C4-2B (cell line): Measurements from ENCODE around the gene ANKRD13A.

Experiments
- H3K27ac ChIP-seq: fragments of 450-650 bp; 2 replicates; pipeline ENCODE4 v1.5.1; 2017
- ZFX ChIP-seq: fragments of 450-650 bp; IDR thresholded peaks from 2 replicates; pipeline ENCODE4 v1.6.1; 2017
- TF ChIP-seq, protein P1 (sequence below): fragments of 450-650 bp; conservative IDR thresholded peaks from 2 replicates; pipeline ENCODE4 v1.5.1; 2017; ENCODE audit warnings: mild to moderate bottlenecking

The ANKRD13A gene

DNA sequence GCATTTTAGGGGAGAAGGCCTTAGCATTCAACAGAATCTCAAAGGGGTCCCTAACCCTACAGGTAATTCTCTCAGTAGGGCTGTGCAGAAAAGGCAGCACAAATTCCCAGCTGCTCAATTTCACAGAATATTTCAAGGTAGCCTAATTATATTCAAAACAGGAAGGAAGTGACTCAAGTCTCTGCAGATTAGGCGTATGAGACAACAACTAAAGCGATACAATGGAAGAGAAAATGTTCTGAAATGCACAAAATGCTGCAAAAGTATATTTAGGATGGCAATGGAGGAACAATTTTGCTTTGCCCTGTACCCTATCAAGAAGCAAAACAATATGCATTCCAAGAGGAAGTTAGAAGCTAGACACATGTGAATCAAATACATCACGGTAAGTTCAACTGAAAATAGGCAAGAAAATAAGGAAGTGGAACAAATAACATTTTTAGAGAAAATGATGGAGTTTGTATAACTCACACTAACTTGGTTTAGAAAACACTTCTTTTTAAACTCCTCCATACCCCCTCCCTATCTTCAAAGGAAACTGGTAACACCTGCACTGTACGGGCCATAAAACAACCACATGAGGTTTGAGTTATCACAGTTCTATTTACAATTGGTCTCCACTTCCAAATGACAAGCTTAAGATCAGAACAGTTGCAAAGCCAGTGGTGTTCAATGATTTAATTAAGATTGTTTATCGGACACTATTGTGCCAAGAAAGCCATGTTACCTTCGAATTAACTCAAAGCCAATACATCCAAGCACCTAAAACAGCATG lies 4.6 kb upstream of the ANKRD13A start:
- no peak for TF ChIP-seq ZFX
- TF ChIP-seq, protein P1, sequence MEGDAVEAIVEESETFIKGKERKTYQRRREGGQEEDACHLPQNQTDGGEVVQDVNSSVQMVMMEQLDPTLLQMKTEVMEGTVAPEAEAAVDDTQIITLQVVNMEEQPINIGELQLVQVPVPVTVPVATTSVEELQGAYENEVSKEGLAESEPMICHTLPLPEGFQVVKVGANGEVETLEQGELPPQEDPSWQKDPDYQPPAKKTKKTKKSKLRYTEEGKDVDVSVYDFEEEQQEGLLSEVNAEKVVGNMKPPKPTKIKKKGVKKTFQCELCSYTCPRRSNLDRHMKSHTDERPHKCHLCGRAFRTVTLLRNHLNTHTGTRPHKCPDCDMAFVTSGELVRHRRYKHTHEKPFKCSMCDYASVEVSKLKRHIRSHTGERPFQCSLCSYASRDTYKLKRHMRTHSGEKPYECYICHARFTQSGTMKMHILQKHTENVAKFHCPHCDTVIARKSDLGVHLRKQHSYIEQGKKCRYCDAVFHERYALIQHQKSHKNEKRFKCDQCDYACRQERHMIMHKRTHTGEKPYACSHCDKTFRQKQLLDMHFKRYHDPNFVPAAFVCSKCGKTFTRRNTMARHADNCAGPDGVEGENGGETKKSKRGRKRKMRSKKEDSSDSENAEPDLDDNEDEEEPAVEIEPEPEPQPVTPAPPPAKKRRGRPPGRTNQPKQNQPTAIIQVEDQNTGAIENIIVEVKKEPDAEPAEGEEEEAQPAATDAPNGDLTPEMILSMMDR: no peak
- H3K27ac ChIP-seq: no peak overlapping the region

DNA sequence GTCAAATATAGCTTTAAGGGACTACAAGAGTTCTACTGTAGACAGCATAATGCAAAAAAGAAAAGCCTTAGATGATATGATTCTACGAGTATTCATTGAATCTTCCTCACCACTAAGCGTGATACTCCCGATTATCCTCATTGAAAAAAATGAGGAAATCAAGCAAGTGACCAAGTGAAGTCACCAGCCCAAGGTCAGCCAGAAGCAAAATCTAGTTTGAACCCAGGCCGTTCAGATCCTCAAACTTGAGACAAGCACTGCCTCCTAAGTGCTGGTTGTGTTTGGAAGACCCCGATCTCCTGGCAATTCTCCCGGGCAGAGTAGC lies 3.9 kb upstream of the ANKRD13A start:
- H3K27ac ChIP-seq: peak overlapping the region; percentile 76
- TF ChIP-seq ZFX: no peak
- TF ChIP-seq, protein P1: no peak

DNA sequence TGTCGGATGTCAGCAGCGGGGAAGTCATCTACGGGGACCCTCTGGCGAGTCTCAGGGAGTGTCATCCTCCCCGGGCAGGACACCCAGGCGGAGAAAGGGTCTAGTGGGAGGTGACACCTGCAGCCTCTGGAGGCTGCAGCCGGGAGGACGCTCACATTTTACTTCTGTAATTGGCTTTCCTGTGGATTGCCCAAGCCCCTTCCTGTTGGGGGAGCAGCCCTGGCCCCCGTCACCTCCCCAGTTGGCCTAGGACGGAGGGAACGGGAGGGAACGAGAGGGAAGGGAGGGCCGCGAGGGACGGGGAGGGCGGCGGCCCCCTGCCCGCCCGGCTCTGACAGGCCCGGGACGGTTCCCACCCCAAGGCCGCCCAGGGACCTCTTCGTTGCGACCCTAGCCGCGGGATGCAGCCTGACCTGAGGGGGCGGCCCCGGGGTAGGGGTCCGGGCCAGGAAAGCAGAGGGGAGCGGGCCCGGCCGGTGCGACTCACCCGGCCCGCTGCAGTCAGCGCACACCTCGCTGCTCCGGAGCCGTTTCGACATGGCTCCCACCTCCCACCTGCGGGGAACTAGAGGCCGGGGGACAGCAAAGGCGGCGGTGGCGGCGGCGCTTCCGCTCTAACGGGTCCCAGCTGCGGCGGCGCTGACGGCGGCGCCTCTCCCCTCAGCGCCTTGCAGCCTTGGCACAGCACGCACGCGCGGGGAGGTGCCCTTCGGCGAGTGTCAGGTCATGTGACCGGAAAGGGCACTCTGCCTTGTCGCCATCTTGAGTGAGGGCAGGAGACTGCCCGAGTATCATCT lies 3.3 kb upstream of the ANKRD13A start, which contains the start of gene GIT2:
Gene GIT2, minus strand, starts transcription at position 683 of the 797 bp plus-strand sequence. Its CDS starts 144 bp downstream, at position 539.
- peak within 1 kb of the TSS; percentile 76 for H3K27ac ChIP-seq
- TF ChIP-seq, protein P1: no peak
- TF ChIP-seq ZFX: peak; percentile 72

DNA sequence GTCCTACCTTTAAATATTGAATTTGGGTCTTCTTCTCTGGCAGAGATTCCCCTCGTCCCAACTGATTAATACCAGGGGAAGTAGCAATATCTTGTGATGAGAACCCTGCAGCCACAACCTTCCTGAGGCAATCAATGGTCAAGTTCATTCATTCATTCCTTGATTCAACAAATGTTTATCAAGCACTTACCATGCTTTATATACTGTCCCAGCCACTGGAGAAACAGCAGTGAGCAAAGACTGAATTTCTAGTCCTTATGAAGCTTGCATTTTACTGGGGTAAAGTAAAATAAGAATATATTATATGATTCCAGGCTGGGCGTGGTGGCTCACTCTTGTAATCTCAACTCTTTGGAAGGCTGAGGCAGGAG lies 2.8 kb upstream of the ANKRD13A start:
- peak overlapping the region; percentile 76 for H3K27ac ChIP-seq

DNA sequence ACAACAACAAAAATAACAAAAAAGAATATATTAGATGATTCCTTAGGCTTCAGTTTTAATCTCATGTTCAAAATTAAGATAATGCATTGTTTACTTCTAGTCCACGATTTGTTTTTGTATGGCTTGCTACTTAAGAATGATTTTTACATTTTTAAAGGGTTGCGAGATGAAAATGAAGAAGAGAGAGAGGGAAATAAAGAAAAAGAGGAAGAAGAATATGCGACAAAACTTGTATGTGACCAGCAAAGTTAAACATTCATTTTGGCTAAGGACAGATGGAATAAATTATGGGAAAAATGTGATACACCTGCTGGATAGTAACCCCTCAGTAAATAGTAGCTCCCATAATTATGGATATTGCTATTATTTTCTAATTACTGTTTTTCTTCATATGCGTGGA lies 1.8 kb upstream of the ANKRD13A start:
- no peak for TF ChIP-seq ZFX
- TF ChIP-seq, protein P1: no peak
- no peak overlapping the region for H3K27ac ChIP-seq

More for the DNA sequence above, 2.8 kb upstream of the ANKRD13A start:
- TF ChIP-seq, protein P1: no peak
- no peak for TF ChIP-seq ZFX

DNA sequence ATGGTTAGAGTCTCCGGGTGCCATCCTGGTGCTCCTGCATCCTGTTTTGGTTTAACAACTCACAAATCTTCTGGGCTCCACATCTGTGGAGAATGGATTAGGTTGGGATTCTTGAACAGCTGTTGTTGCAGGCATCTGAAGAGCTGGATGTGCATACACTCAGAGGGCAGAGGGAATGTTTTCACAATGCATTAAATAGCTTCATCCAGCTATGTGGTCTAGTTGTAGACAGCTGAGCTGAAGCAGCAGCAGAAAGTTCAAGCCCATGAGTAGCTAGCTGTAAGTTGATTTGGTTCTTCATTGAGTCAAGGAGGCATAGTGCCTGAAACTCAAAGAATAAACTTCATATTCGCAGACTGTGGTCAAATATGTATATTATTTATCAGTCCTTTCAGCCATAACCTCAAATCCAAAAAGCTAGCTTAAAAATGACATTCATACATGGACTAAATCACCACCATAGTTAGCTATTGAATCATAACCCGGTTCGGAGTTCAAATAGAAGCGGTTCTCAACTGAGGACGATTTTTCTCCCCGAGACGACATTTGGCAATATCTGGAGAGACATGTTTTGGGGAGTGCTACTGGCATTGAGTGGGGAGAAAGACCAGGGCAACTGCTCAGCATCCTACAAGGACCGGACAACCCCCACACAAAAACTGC lies 858 bp upstream of the ANKRD13A start:
- TF ChIP-seq, protein P1: no peak
- no peak for TF ChIP-seq ZFX
- peak overlapping the region; percentile 82 for H3K27ac ChIP-seq

DNA sequence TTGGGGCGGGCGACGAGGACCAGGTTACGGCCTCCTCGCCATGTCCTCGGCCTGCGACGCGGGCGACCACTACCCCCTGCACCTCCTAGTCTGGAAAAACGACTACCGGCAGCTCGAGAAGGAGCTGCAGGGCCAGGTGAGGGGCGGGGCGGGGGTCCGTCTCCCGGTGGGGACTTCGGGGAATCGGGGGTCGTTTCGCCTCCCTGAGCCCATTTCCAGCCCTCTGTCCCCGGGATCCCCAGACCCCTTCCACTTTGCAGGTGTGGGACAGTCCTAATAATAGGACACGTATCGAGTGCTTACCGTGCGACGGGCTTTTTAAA lies 380 bp downstream of the ANKRD13A start:
- TF ChIP-seq ZFX: peak; percentile 11; the same call in 1 of the 2 replicates
- TF ChIP-seq, protein P1: no peak
- peak overlapping the region; percentile 82 for H3K27ac ChIP-seq
